A673 (cell line): Measurements from ENCODE around the gene CHN1. TPM values are rescaled to one million over a fixed set of nuclear protein-coding genes. Genes with fewer than 3 reads are reported as not detected.

Experiments used
- BruUV-seq: library from RNA; stranded (reverse); fragments of 400-500 nt; replicated peaks from 2 replicates; lab custom pipeline; 2021; lab: Mats Ljungman, UMichigan
- CTCF ChIA-PET: fragments of 300-600 bp; sonication (Branson Sonifier 250); formaldehyde crosslinking; loops from one replicate; lab custom pipeline; 2022; ENCODE audit warnings: antibody characterized with exemption; lab: Charles Lee
- POLR2A ChIA-PET: fragments of 300-600 bp; sonication (Branson Sonifier 250); formaldehyde crosslinking; loops from one replicate; lab custom pipeline; 2022; ENCODE audit warnings: antibody characterized with exemption; ENCODE audit not compliant: low non-redundant PET; lab: Charles Lee
- DNase-seq: peaks from one replicate; pipeline ENCODE4 v3.0.0-alpha.2; 2015; ENCODE audit warnings: low spot score
- H3K27ac ChIP-seq: fragments of 200-600 bp; sonication (generic); 2 replicates; pipeline ENCODE4 v1.5.1; 2016; ENCODE audit warnings: mixed run types, low read depth, mild to moderate bottlenecking, mixed read lengths, antibody characterized with exemption, low read length; ENCODE audit not compliant: poor library complexity, severe bottlenecking
- H3K27me3 ChIP-seq: fragments of 200-600 bp; sonication (generic); replicated peaks from 2 replicates; pipeline ENCODE4 v1.6.1; 2017; ENCODE audit warnings: mixed run types, low read depth, mild to moderate bottlenecking, mixed read lengths, antibody characterized with exemption, low read length; ENCODE audit not compliant: insufficient read depth, poor library complexity
- H3K36me3 ChIP-seq: fragments of 200-600 bp; sonication (generic); 2 replicates; pipeline ENCODE4 v1.6.1; 2016; ENCODE audit warnings: mixed run types, mild to moderate bottlenecking, mixed read lengths, antibody characterized with exemption, low read length; ENCODE audit not compliant: insufficient read depth, poor library complexity, severe bottlenecking
- H3K4me1 ChIP-seq: fragments of 200-600 bp; sonication (generic); 2 replicates; pipeline ENCODE4 v1.6.1; 2017; ENCODE audit warnings: mixed run types, mild to moderate bottlenecking, mixed read lengths, antibody characterized with exemption, low read length; ENCODE audit not compliant: insufficient read depth, poor library complexity, severe bottlenecking
- H3K4me3 ChIP-seq: fragments of 200-600 bp; sonication (generic); 2 replicates; pipeline ENCODE4 v1.5.1; 2016; ENCODE audit warnings: low read depth, mixed run types, mild to moderate bottlenecking, mixed read lengths, low read length; ENCODE audit not compliant: poor library complexity, severe bottlenecking
- H3K9me3 ChIP-seq: fragments of 200-600 bp; sonication (generic); 2 replicates; pipeline ENCODE4 v1.6.1; 2016; ENCODE audit warnings: mixed run types, low read depth, mild to moderate bottlenecking, mixed read lengths, antibody characterized with exemption, low read length; ENCODE audit not compliant: poor library complexity, severe bottlenecking
- EZH2 ChIP-seq: fragments of 200-600 bp; sonication (generic); IDR thresholded peaks from 2 replicates; pipeline ENCODE4 v1.6.1; 2017; ENCODE audit warnings: borderline replicate concordance, low read depth, mild to moderate bottlenecking, mixed read lengths, antibody characterized with exemption, low read length; ENCODE audit not compliant: poor library complexity, severe bottlenecking
- intact Hi-C: fragments of 100-400 bp; cut with micrococcal nuclease; formaldehyde crosslinking; loops from one replicate; pipeline ENCODE4 v1.10.0; 2022; ENCODE audit not compliant: unreplicated experiment
- total RNA-seq: library from RNA; stranded (reverse); gene quantifications from 2 replicates; pipeline ENCODE4 v1.2.3, GENCODE V29; 2021
- TF ChIP-seq, protein P1 (sequence below): fragments of 300-800, 200-600 bp; sonication (generic); conservative IDR thresholded peaks from 2 replicates; pipeline ENCODE4 v1.5.1; 2017; ENCODE audit warnings: low read depth, mild to moderate bottlenecking, antibody characterized with exemption, low read length, moderate library complexity, mixed read lengths

CHN1 gene
- total RNA-seq, 1 experiment from 2014 or later: 11.3 TPM

GRCh38 chr2:174996622-174997021 lies 8.6 kb downstream of the CHN1 start:
- Histone ChIP-seq H3K36me3 (no peaks in the 10 kb centered on the region), H3K4me3 (no peak overlapping the region), H3K9me3 (no peaks in the 10 kb centered on the region), H3K27me3 (no peaks in the 10 kb centered on the region), H3K27ac (no peak overlapping the region), H3K4me1 (peaks cover 7% of the 10 kb centered on the region)
- DNase-seq: no peak
- CTCF ChIA-PET: no interaction called here
- intact Hi-C loops: no loop called here
- no TSS peak for BruUV-seq
- POLR2A ChIA-PET: no interaction called here
- TF ChIP-seq EZH2: no peak
- TF ChIP-seq, protein P1, sequence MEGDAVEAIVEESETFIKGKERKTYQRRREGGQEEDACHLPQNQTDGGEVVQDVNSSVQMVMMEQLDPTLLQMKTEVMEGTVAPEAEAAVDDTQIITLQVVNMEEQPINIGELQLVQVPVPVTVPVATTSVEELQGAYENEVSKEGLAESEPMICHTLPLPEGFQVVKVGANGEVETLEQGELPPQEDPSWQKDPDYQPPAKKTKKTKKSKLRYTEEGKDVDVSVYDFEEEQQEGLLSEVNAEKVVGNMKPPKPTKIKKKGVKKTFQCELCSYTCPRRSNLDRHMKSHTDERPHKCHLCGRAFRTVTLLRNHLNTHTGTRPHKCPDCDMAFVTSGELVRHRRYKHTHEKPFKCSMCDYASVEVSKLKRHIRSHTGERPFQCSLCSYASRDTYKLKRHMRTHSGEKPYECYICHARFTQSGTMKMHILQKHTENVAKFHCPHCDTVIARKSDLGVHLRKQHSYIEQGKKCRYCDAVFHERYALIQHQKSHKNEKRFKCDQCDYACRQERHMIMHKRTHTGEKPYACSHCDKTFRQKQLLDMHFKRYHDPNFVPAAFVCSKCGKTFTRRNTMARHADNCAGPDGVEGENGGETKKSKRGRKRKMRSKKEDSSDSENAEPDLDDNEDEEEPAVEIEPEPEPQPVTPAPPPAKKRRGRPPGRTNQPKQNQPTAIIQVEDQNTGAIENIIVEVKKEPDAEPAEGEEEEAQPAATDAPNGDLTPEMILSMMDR: no peak

- intact Hi-C loops: no loop called here
- Histone ChIP-seq H3K36me3 (no peaks in the 10 kb centered on the region), H3K4me3 (no peak overlapping the region), H3K27ac (no peak overlapping the region), H3K9me3 (no peaks in the 10 kb centered on the region), H3K27me3 (no peaks in the 10 kb centered on the region), H3K4me1 (peaks cover 7% of the 10 kb centered on the region)
- no peak for DNase-seq
- BruUV-seq: no TSS peak
- ChIA-PET CTCF (interaction anchor here (1.0 kb wide), 1 partner anchor 223 kb away, joined by 3 read pairs; no protein-coding TSS in a partner anchor), POLR2A (no interaction called here)
- TF ChIP-seq EZH2: no peak
- TF ChIP-seq, protein P1: no peak
These were observed 10.8 kb downstream of the CHN1 start for GRCh38 chr2:174994381-174994780.

DNA sequence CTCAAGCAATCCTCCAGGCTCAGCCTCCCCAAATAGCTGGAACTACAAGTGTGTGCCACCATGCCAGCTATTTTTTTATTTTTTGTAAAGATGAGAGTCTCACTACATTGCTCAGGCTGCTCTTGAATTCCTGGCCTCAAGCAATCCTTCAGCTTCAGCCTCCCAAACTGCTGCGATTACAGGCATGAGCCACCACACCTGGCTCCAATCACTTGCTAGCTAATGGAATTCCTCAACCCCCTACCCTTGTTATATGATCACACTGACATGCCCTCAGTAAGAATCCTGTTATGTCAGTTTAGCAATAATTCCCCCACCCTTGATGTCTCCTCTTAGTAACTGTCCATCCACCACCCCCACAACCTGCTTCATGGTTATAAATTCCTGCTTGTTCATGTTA lies 12.3 kb downstream of the CHN1 start:
- POLR2A ChIA-PET: no interaction called here
- CTCF ChIA-PET: interaction anchor here (0.7 kb wide), 1 partner anchor 298 kb away, joined by 5 read pairs; no protein-coding TSS in a partner anchor

More for the DNA sequence above, 12.3 kb downstream of the CHN1 start:
- no peak for DNase-seq
- Histone ChIP-seq H3K36me3 (no peaks in the 10 kb centered on the region), H3K9me3 (no peaks in the 10 kb centered on the region), H3K4me3 (no peak overlapping the region), H3K27me3 (no peaks in the 10 kb centered on the region), H3K27ac (no peak overlapping the region), H3K4me1 (no peaks in the 10 kb centered on the region)
- no TSS peak for BruUV-seq
- TF ChIP-seq, protein P1: no peak
- no peak for TF ChIP-seq EZH2
- intact Hi-C loops: no loop called here
